IMR-90 (cell line): ENCODE data around the gene TMEM38A. TPM values are rescaled to one million over a fixed set of nuclear protein-coding genes. Genes with fewer than 3 reads are reported as not detected.

Experiments used
- ATAC-seq: fragments of 200-7000 bp; cut with Tn5 transposase; 2 replicates; pipeline ENCODE4 v1.9.1; 2020; ENCODE audit warnings: low read depth, mild to moderate bottlenecking, moderate library complexity
- BruUV-seq: library from RNA; stranded (reverse); fragments of 400-500 nt; replicated peaks from 2 replicates; lab custom pipeline; 2021; lab: Mats Ljungman, UMichigan
- CTCF ChIA-PET: fragments of 300-600 bp; formaldehyde crosslinking; extraction: SDS; loops from one replicate; lab custom pipeline; 2021; ENCODE audit warnings: antibody characterized with exemption; lab: Yijun Ruan, JAX
- POLR2A ChIA-PET: fragments of 300-600 bp; sonication (Branson Sonifier 250); formaldehyde crosslinking; loops from one replicate; lab custom pipeline; 2022; ENCODE audit warnings: antibody characterized with exemption; ENCODE audit not compliant: unreplicated experiment; lab: Charles Lee
- DNase-seq: peaks from one replicate; pipeline ENCODE4 v3.0.0; 2013
- H2AFZ ChIP-seq: replicated peaks from 2 replicates; pipeline ENCODE3; 2013; ENCODE audit warnings: low read length, mild to moderate bottlenecking; ENCODE audit not compliant: poor library complexity
- H2AK5ac ChIP-seq: 2 replicates; pipeline ENCODE4 v1.6.1; 2013; ENCODE audit warnings: low read depth, low read length, inconsistent platforms
- H2AK9ac ChIP-seq: replicated peaks from 2 replicates; pipeline ENCODE3; 2013; ENCODE audit warnings: mild to moderate bottlenecking, low read depth, low read length, moderate library complexity; ENCODE audit not compliant: poor library complexity
- H2BK120ac ChIP-seq: 2 replicates; pipeline ENCODE4 v1.6.1; 2013; ENCODE audit warnings: low read depth, low read length, inconsistent platforms
- H2BK15ac ChIP-seq: 3 replicates; pipeline ENCODE4 v1.6.1; 2013; ENCODE audit warnings: low read depth, low read length, inconsistent platforms
- H2BK20ac ChIP-seq: 2 replicates; pipeline ENCODE4 v1.6.1; 2013; ENCODE audit warnings: low read depth, mild to moderate bottlenecking, inconsistent platforms, low read length, moderate library complexity
- H2BK5ac ChIP-seq: 2 replicates; pipeline ENCODE4 v1.6.1; 2013; ENCODE audit warnings: mild to moderate bottlenecking, low read depth, low read length, inconsistent platforms; ENCODE audit not compliant: poor library complexity, severe bottlenecking
- H3K14ac ChIP-seq: replicated peaks from 2 replicates; pipeline ENCODE4 v1.6.1; 2013; ENCODE audit warnings: low read depth, low read length, inconsistent platforms
- H3K18ac ChIP-seq: 2 replicates; pipeline ENCODE4 v1.6.1; 2013; ENCODE audit warnings: low read depth, low read length, control low read depth
- H3K23ac ChIP-seq: 2 replicates; pipeline ENCODE4 v1.6.1; 2013; ENCODE audit warnings: low read depth, low read length, inconsistent platforms
- H3K27ac ChIP-seq: 2 replicates; pipeline ENCODE4 v1.5.1; 2013; ENCODE audit warnings: mild to moderate bottlenecking, control low read depth, low read length; ENCODE audit not compliant: insufficient read depth
- H3K27me3 ChIP-seq: 2 replicates; pipeline ENCODE4 v1.6.1; 2013; ENCODE audit warnings: low read length; ENCODE audit not compliant: control insufficient read depth, insufficient read depth
- H3K36me3 ChIP-seq: 2 replicates; pipeline ENCODE4 v1.6.1; 2013; ENCODE audit warnings: low read length, mixed read lengths; ENCODE audit not compliant: control insufficient read depth, insufficient read depth
- H3K4ac ChIP-seq: 2 replicates; pipeline ENCODE4 v1.6.1; 2013; ENCODE audit warnings: low read depth, low read length, inconsistent platforms
- H3K4me1 ChIP-seq: 2 replicates; pipeline ENCODE4 v1.6.1; 2013; ENCODE audit warnings: low read length, mixed read lengths; ENCODE audit not compliant: control insufficient read depth, insufficient read depth
- H3K4me2 ChIP-seq: 2 replicates; pipeline ENCODE4 v1.6.1; 2013; ENCODE audit warnings: low read depth, mild to moderate bottlenecking, control low read depth, low read length, moderate library complexity
- H3K4me3 ChIP-seq: 2 replicates; pipeline ENCODE4 v1.5.1; 2013; ENCODE audit warnings: low read depth, mild to moderate bottlenecking, control low read depth, low read length, moderate library complexity; ENCODE audit not compliant: insufficient read depth
- H3K56ac ChIP-seq: 2 replicates; pipeline ENCODE4 v1.6.1; 2013; ENCODE audit warnings: low read length, inconsistent platforms; ENCODE audit not compliant: insufficient read depth; ENCODE audit errors: extremely low read depth
- H3K79me1 ChIP-seq, 2 experiments: 2 replicates each; pipeline ENCODE4 v1.6.1; 2013; ENCODE audit warnings: low read length in 2 of 2, inconsistent platforms in 1 of 2, low read depth in 1 of 2
- H3K9ac ChIP-seq: 2 replicates; pipeline ENCODE4 v1.6.1; 2013; ENCODE audit warnings: low read depth, low read length, control low read depth
- H3K9me1 ChIP-seq: 2 replicates; pipeline ENCODE4 v1.6.1; 2013; ENCODE audit warnings: low read length, inconsistent platforms; ENCODE audit not compliant: insufficient read depth
- H3K9me3 ChIP-seq: 2 replicates; pipeline ENCODE4 v1.6.1; 2013; ENCODE audit warnings: low read length; ENCODE audit not compliant: control insufficient read depth, insufficient read depth
- H4K20me1 ChIP-seq: 2 replicates; pipeline ENCODE4 v1.6.1; 2013; ENCODE audit warnings: low read length, inconsistent platforms; ENCODE audit not compliant: insufficient read depth
- H4K5ac ChIP-seq: 2 replicates; pipeline ENCODE4 v1.6.1; 2013; ENCODE audit warnings: mild to moderate bottlenecking, low read depth, low read length, control low read depth
- H4K8ac ChIP-seq, 2 experiments: 2 replicates each; pipeline ENCODE4 v1.6.1; 2013; ENCODE audit warnings: low read depth in 2 of 2, low read length in 2 of 2, control low read depth in 1 of 2, inconsistent platforms in 1 of 2
- H4K91ac ChIP-seq: 2 replicates; pipeline ENCODE4 v1.6.1; 2013; ENCODE audit warnings: low read depth, low read length, inconsistent platforms; ENCODE audit not compliant: insufficient read depth
- BHLHE40 ChIP-seq: fragments of 150-350 bp; IDR thresholded peaks from 2 replicates; pipeline ENCODE4 v1.6.1; 2016; ENCODE audit warnings: mild to moderate bottlenecking, low read depth, low read length
- CTCF ChIP-seq: conservative IDR thresholded peaks from 2 replicates; pipeline ENCODE4 v1.5.1; 2012; ENCODE audit warnings: mild to moderate bottlenecking, low read depth, low read length, improper control_type of control experiment
- MAZ ChIP-seq: IDR thresholded peaks from 2 replicates; pipeline ENCODE4 v1.6.1; 2012; ENCODE audit warnings: low read depth, mild to moderate bottlenecking, low read length, improper control_type of control experiment, moderate library complexity, borderline replicate concordance
- RAD21 ChIP-seq: IDR thresholded peaks from 2 replicates; pipeline ENCODE4 v1.6.1; 2012; ENCODE audit warnings: low read length, improper control_type of control experiment
- USF2 ChIP-seq: fragments of 150-350 bp; IDR thresholded peaks from 2 replicates; pipeline ENCODE4 v1.6.1; 2017; ENCODE audit warnings: mild to moderate bottlenecking, antibody characterized with exemption, low read length, low read depth
- WGBS, 2 experiments: methylation state at CpG; one replicate each; pipeline versions ENCODE4 v1.1.5 to v1.1.7; 2013; ENCODE audit warnings: missing lambda C conversion rate in 2 of 2; ENCODE audit not compliant: insufficient read length in 1 of 2; ENCODE audit errors: extremely low coverage in 2 of 2; 5-methylcytosine and 5-hydroxymethylcytosine counted together
- dilution Hi-C: fragments of 300-500 bp; cut with HindIII; formaldehyde crosslinking; loops from one replicate; pipeline ENCODE4 v1.14.3; 2018; ENCODE audit warnings: low sequenced_read_pairs; ENCODE audit not compliant: unreplicated experiment
- in situ Hi-C: fragments of 300-500 bp; cut with MboI; formaldehyde crosslinking; loops from 3 replicates; pipeline ENCODE4 v1.14.3; 2019; ENCODE audit warnings: low sequenced_read_pairs, inconsistent platforms, mixed read lengths
- intact Hi-C: fragments of 100-400 bp; cut with micrococcal nuclease; formaldehyde crosslinking; loops from 2 replicates; pipeline ENCODE4 v1.10.0; 2022
- polyA plus RNA-seq, 3 experiments: library from polyadenylated mRNA; depleted of rRNA; stranded (reverse); fragments of >200 nt; gene quantifications; 2 replicates each; pipeline ENCODE4 v1.2.3, GENCODE V29; 2012; ENCODE audit warnings: low replicate concordance in 1 of 3
- total RNA-seq: library from RNA; depleted of rRNA; stranded (reverse); fragments of >200 nt; gene quantifications from 2 replicates; pipeline ENCODE4 v1.2.3, GENCODE V29; 2012

Gene TMEM38A
- total and polyA plus RNA-seq, 2 of the 4 experiments (the other 2 are of a cell fraction): 1.3 to 2.0 TPM

DNA sequence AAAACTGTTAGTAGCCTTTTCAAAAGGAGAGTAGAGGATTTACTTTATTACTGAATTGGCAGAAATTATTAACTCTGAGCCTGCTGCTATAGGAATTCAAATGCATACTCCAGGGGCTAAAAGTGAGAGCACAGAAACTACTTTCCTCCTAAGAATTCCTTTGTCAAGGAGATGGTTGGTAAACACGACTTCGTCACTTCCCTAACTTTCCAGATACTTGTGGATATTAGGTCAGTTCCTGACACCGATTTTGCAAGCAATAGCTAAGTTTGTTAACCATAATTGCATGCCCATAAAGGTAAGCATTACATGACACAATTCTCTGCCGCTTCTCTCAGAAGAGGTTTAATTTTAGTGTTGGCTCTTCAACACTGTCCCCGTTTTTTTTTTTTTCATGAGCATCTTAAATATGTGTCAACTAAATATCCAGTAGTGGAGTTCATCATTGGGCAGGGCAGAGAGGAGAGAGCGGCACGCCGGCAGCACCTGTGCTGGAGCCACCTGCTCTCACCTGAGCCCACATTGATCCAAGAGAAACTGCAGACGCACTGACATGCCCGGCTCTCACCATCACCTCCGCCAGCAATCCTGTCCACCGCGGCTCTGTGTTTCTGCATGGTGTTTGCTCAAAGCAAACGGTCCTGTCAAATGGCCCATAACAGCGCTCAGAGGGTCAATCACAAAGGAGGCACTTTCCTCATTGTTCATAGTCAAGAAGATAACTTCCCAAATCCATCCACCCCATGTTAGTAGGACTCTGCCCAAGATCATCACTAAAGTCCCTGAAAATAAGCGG lies 35.6 kb upstream of the TMEM38A start:
- Histone ChIP-seq H2BK20ac (no peak overlapping the region), H3K23ac (0 out of 2 replicates have a peak overlapping the region, but pooled peaks have one; percentile 51), H4K91ac (no peak overlapping the region), H2BK5ac (no peak overlapping the region), H3K27me3 (no peaks in the 10 kb centered on the region), H4K20me1 (peaks cover 81% of the 10 kb centered on the region), H2AFZ (no peak overlapping the region), H3K4me2 (no peak overlapping the region), H3K9me3 (no peaks in the 10 kb centered on the region), H3K79me1 (peaks cover 13 to 78% of the 10 kb centered on the region in 2 experiments), H4K8ac (no peak overlapping the region), H2AK9ac (no peak overlapping the region), H3K36me3 (peaks cover 11% of the 10 kb centered on the region), H3K4me3 (no peak overlapping the region), H3K4me1 (0 out of 2 replicates have a peak, but pooled peaks cover 2% of the 10 kb centered on the region), H3K56ac (no peak overlapping the region), H2AK5ac (no peak overlapping the region), H3K9ac (no peak overlapping the region), H3K18ac (no peak overlapping the region), H3K27ac (no peak overlapping the region), H3K9me1 (peaks cover 14% of the 10 kb centered on the region), H2BK15ac (no peak overlapping the region), H3K4ac (no peak overlapping the region), H4K5ac (no peak overlapping the region), H2BK120ac (no peak overlapping the region), H3K14ac (no peak overlapping the region)
- dilution Hi-C loops: no loop called here
- TF ChIP-seq MAZ (no peak), RAD21 (no peak), USF2 (no peak), BHLHE40 (no peak), CTCF (no peak)
- intact Hi-C loops: loop anchor here (5.0 kb wide), 1 partner anchor 53 kb away; the partner anchor contains the start of gene SLC35E1
- 87% methylated on average over 6 of the region's 16 CpGs; no CpG with 5 or more reads in 1 of the 2 experiments for WGBS, 2 experiments
- ATAC-seq (no peak), DNase-seq (no peak)
- CTCF ChIA-PET: no interaction called here
- BruUV-seq: TSS peak; percentile 31
- in situ Hi-C loops: loop anchor here (5.0 kb wide), 1 partner anchor 43 kb away; no protein-coding TSS in a partner anchor
- POLR2A ChIA-PET: interaction anchor here (0.6 kb wide), 1 partner anchor 433 kb away, joined by 3 read pairs; no protein-coding TSS in a partner anchor
